ENCODE measurements around the gene CNRIP1.

CNRIP1 gene

DNA sequence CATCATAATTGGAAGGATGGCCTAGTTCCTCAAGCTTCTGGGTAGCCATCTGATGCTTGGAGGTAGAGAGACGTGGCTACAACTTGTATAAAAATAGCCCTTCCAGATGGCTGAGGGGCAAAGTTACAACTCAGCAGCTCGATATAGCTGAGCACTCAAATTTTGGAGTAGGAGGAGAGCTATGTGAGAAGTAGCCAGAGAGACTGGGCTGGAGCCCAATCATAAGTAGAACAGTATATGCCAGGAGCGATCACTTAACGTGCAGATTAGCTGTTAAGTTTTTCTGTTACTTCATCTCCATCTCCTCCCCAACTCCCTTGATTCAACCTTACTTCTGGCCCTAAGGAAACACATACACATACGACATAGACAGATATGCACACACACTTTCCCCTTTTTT lies 28.8 kb downstream of the CNRIP1 start:
- H3F3A ChIP-seq (ENCODE audit: control insufficient read depth, insufficient read depth): no peaks in the 10 kb centered on the region
- H3K9me2 ChIP-seq (replicated peaks; ENCODE audit: control insufficient read depth, low read length): no peaks in the 10 kb centered on the region
- H3K9me3 ChIP-seq (ENCODE audit: control insufficient read depth, insufficient read depth, low read length): no peaks in the 10 kb centered on the region
- H3K27me3 ChIP-seq (ENCODE audit: control insufficient read depth, low read length): peaks cover 5% of the 10 kb centered on the region; the same call in 1 of the 2 replicates
- no peak overlapping the region for H3K4me3 ChIP-seq (ENCODE audit: low read length)
- no peak overlapping the region for H3K4me2 ChIP-seq (ENCODE audit: low read length)
- no peaks in the 10 kb centered on the region for H4K20me1 ChIP-seq (ENCODE audit: control insufficient read depth, insufficient read depth, low read depth, low read length)
- H3K4me1 ChIP-seq (ENCODE audit: control insufficient read depth, low read length): peaks cover 33% of the 10 kb centered on the region
- H3K36me3 ChIP-seq (ENCODE audit: control insufficient read depth, low read length): no peaks in the 10 kb centered on the region
- TF ChIP-seq, protein P1, sequence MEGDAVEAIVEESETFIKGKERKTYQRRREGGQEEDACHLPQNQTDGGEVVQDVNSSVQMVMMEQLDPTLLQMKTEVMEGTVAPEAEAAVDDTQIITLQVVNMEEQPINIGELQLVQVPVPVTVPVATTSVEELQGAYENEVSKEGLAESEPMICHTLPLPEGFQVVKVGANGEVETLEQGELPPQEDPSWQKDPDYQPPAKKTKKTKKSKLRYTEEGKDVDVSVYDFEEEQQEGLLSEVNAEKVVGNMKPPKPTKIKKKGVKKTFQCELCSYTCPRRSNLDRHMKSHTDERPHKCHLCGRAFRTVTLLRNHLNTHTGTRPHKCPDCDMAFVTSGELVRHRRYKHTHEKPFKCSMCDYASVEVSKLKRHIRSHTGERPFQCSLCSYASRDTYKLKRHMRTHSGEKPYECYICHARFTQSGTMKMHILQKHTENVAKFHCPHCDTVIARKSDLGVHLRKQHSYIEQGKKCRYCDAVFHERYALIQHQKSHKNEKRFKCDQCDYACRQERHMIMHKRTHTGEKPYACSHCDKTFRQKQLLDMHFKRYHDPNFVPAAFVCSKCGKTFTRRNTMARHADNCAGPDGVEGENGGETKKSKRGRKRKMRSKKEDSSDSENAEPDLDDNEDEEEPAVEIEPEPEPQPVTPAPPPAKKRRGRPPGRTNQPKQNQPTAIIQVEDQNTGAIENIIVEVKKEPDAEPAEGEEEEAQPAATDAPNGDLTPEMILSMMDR (IDR thresholded peaks at IDR 0.05; ENCODE audit: low read depth, low read length, poor library complexity, severe bottlenecking): no peak
- no peak for TF ChIP-seq EZH2phosphoT487 (IDR thresholded peaks at IDR 0.05; ENCODE audit: borderline replicate concordance, low read length)
- H3K27ac ChIP-seq (ENCODE audit: low read depth, low read length): no peak overlapping the region
- H3K79me2 ChIP-seq (ENCODE audit: control insufficient read depth, low read length): no peaks in the 10 kb centered on the region

DNA sequence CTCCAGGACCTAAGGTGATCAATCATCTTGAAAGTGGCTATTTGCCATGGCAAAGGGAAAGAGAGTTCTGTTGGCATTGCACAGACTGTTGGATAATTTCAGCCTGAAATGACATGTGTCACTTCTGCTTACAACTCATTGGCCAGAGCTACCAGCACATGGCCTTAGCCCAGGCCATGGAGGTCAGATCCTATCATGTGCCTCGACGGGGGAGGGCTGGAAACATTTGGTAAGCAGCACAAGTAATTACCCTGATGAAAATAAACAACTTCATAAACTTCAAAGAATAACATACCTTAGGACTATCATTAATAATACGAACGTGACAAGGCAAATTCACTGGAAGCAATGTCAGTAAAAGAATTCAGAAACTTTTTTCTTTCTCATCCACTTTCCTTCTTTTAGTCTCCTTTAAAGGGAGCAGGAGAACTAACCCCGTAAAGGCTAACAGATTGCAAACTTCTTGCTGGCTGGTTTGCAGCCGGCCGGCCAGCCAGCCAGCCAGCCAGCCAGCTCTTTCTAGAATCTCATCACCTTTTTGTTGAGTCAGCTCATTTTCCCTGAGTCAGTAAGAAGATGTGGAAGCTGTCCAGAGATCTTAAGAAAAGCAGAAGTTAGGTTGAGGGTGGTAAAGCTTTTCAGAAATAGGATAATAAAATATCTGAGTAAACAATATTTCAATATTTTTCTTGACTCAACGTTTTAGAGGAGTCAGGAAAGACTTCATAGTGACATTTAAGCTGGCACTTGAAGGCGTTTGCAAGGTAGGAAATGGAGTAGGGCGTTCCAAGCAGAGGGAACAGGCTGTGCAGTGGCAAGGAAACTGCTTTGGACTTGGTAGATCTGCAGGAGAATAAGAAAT lies 31.9 kb downstream of the CNRIP1 start:
- no peaks in the 10 kb centered on the region for H3K9me2 ChIP-seq (replicated peaks; ENCODE audit: control insufficient read depth, low read length)
- no peaks in the 10 kb centered on the region for H4K20me1 ChIP-seq (ENCODE audit: control insufficient read depth, insufficient read depth, low read depth, low read length)
- H3K9me3 ChIP-seq (ENCODE audit: control insufficient read depth, insufficient read depth, low read length): no peaks in the 10 kb centered on the region
- no peak overlapping the region for H3K4me3 ChIP-seq (ENCODE audit: low read length)
- H3K79me2 ChIP-seq (ENCODE audit: control insufficient read depth, low read length): no peaks in the 10 kb centered on the region
- H3F3A ChIP-seq (ENCODE audit: control insufficient read depth, insufficient read depth): no peaks in the 10 kb centered on the region
- H3K27me3 ChIP-seq (ENCODE audit: control insufficient read depth, low read length): peaks cover 5% of the 10 kb centered on the region; the same call in 1 of the 2 replicates
- no peak overlapping the region for H3K4me2 ChIP-seq (ENCODE audit: low read length)
- H3K4me1 ChIP-seq (ENCODE audit: control insufficient read depth, low read length): peaks cover 16% of the 10 kb centered on the region
- H3K36me3 ChIP-seq (ENCODE audit: control insufficient read depth, low read length): no peaks in the 10 kb centered on the region
- TF ChIP-seq EZH2phosphoT487 (IDR thresholded peaks at IDR 0.05; ENCODE audit: borderline replicate concordance, low read length): no peak
- TF ChIP-seq, protein P1 (IDR thresholded peaks at IDR 0.05; ENCODE audit: low read depth, low read length, poor library complexity, severe bottlenecking): no peak
- H3K27ac ChIP-seq (ENCODE audit: low read depth, low read length): no peak overlapping the region

DNA sequence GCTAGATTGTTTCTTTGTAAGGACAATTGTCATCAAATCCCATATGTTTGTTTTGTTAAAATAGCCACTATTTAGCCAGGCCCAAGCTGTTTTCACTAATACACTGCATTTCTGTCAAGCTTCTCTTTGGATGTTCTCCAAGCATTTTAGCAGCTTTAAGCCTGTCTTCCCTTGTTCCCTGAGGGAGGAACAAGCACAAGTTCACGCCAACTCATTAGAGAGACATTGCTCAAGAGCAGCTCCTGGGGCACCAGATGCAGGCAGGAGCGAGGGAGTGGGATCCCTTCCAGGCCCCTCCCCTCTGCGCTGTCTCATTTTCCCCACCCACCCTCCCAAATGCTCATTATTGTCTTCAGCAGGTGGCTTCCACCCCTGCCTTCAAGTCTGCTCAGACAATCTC lies 34.9 kb downstream of the CNRIP1 start:
- Histone ChIP-seq H3K9me3 (ENCODE audit: control insufficient read depth, insufficient read depth, low read length) (no peaks in the 10 kb centered on the region), H4K20me1 (ENCODE audit: control insufficient read depth, insufficient read depth, low read depth, low read length) (no peaks in the 10 kb centered on the region), H3K4me2 (ENCODE audit: low read length) (no peak overlapping the region), H3F3A (ENCODE audit: control insufficient read depth, insufficient read depth) (no peaks in the 10 kb centered on the region), H3K36me3 (ENCODE audit: control insufficient read depth, low read length) (no peaks in the 10 kb centered on the region), H3K27ac (ENCODE audit: low read depth, low read length) (no peak overlapping the region), H3K79me2 (ENCODE audit: control insufficient read depth, low read length) (no peaks in the 10 kb centered on the region), H3K27me3 (ENCODE audit: control insufficient read depth, low read length) (peaks cover 5% of the 10 kb centered on the region; the same call in 1 of the 2 replicates), H3K9me2 (replicated peaks; ENCODE audit: control insufficient read depth, low read length) (no peaks in the 10 kb centered on the region), H3K4me1 (ENCODE audit: control insufficient read depth, low read length) (peaks cover 12% of the 10 kb centered on the region), H3K4me3 (ENCODE audit: low read length) (no peak overlapping the region)
- TF ChIP-seq EZH2phosphoT487 (IDR thresholded peaks at IDR 0.05; ENCODE audit: borderline replicate concordance, low read length): no peak
- TF ChIP-seq, protein P1 (IDR thresholded peaks at IDR 0.05; ENCODE audit: low read depth, low read length, poor library complexity, severe bottlenecking): no peak

Data from DOHH2 (cell line).